SK-N-SH (cell line): ENCODE measurements around the gene FBXO34. TPM values are rescaled to one million over a fixed set of nuclear protein-coding genes. Genes with fewer than 3 reads are reported as not detected.

Source experiments
- CTCF ChIA-PET: fragments of 300-600, 350-600 bp; formaldehyde crosslinking; extraction: SDS; loops from one replicate; lab custom pipeline; 2021; lab: Yijun Ruan, JAX
- POLR2A ChIA-PET: fragments of 350-600 bp; sonication (Branson Sonifier 250); formaldehyde crosslinking; extraction: SDS; loops from one replicate; lab custom pipeline; 2020; ENCODE audit warnings: antibody characterized with exemption, inconsistent platforms; lab: Yijun Ruan, JAX
- DNase-seq: peaks from one replicate; pipeline ENCODE4 v3.0.0; 2012
- H2AFZ ChIP-seq: fragments of 200-600 bp; sonication (generic); 2 replicates; pipeline ENCODE4 v1.8.1; 2016; ENCODE audit warnings: antibody characterized with exemption, mild to moderate bottlenecking, low read depth
- H3F3A ChIP-seq: fragments of 200-600 bp; sonication (generic); replicated peaks from 2 replicates; pipeline ENCODE3; 2016; ENCODE audit warnings: antibody characterized with exemption, mild to moderate bottlenecking; ENCODE audit not compliant: insufficient read depth
- H3K27ac ChIP-seq, 2 experiments: fragments of 200-500 bp in 1 of 2; fragments of 200-600 bp in 1 of 2; sonication (Bioruptor generic) in 1 of 2; sonication (generic), shearing (Covaris generic) in 1 of 2; 2 replicates each; pipeline versions ENCODE4 v1.5.1 to v1.6.1; 2014 to 2016; ENCODE audit warnings: low read depth in 2 of 2, inconsistent platforms in 1 of 2, low read length in 1 of 2, mild to moderate bottlenecking in 1 of 2, mixed read lengths in 1 of 2
- H3K27me3 ChIP-seq: fragments of 200-600 bp; sonication (generic), shearing (Covaris generic); 2 replicates; pipeline ENCODE4 v1.6.1; 2016; ENCODE audit warnings: mixed run types; ENCODE audit not compliant: insufficient read depth
- H3K36me3 ChIP-seq, 2 experiments: fragments of 200-500 bp in 1 of 2; fragments of 200-600 bp in 1 of 2; sonication (Bioruptor generic) in 1 of 2; sonication (generic) in 1 of 2; replicated peaks in 1 of 2; 2 replicates each; pipeline versions ENCODE3 to v1.5.1; 2014 to 2016; ENCODE audit warnings: low read length in 1 of 2, mild to moderate bottlenecking in 1 of 2; ENCODE audit not compliant: insufficient read depth in 2 of 2, control insufficient read depth in 1 of 2
- H3K4me1 ChIP-seq, 2 experiments: fragments of 200-500 bp in 1 of 2; fragments of 200-600 bp in 1 of 2; sonication (Bioruptor generic) in 1 of 2; sonication (generic), shearing (Covaris generic) in 1 of 2; 2 replicates each; pipeline versions ENCODE4 v1.5.1 to v1.6.1; 2014 to 2016; ENCODE audit warnings: low read depth in 1 of 2, low read length in 1 of 2, mixed run types in 1 of 2; ENCODE audit not compliant: insufficient read depth in 2 of 2, control insufficient read depth in 1 of 2
- H3K4me2 ChIP-seq: fragments of 200-600 bp; sonication (generic), shearing (Covaris generic); 2 replicates; pipeline ENCODE4 v1.6.1; 2017; ENCODE audit warnings: mixed run types
- H3K4me3 ChIP-seq, 2 experiments: fragments of 200-500 bp in 1 of 2; fragments of 200-600 bp in 1 of 2; sonication (Bioruptor generic) in 1 of 2; sonication (generic), shearing (Covaris generic) in 1 of 2; 2 replicates each; pipeline versions ENCODE4 v1.5.1 to v1.8.1; 2014 to 2016; ENCODE audit warnings: low read depth in 2 of 2, inconsistent platforms in 1 of 2, low read length in 1 of 2, mild to moderate bottlenecking in 1 of 2, mixed read lengths in 1 of 2, moderate library complexity in 1 of 2
- H3K79me2 ChIP-seq: fragments of 200-600 bp; sonication (generic); 2 replicates; pipeline ENCODE4 v1.8.1; 2017; ENCODE audit warnings: mild to moderate bottlenecking; ENCODE audit not compliant: insufficient read depth
- H3K9ac ChIP-seq: fragments of 200-600 bp; sonication (generic); 2 replicates; pipeline ENCODE4 v1.6.1; 2017; ENCODE audit warnings: mixed run types
- H3K9me2 ChIP-seq: fragments of 200-600 bp; sonication (generic); 2 replicates; pipeline ENCODE4 v1.6.1; 2017; ENCODE audit warnings: mixed run types
- H3K9me3 ChIP-seq: fragments of 200-600 bp; sonication (generic); 2 replicates; pipeline ENCODE4 v1.6.1; 2017; ENCODE audit warnings: mixed run types, mild to moderate bottlenecking, moderate library complexity
- H4K20me1 ChIP-seq: fragments of 200-600 bp; sonication (generic); 2 replicates; pipeline ENCODE4 v1.6.1; 2017; ENCODE audit warnings: mild to moderate bottlenecking, mixed run types; ENCODE audit not compliant: insufficient read depth
- CHD2 ChIP-seq: fragments of 150-350 bp; IDR thresholded peaks from 2 replicates; pipeline ENCODE4 v1.6.1; 2018; ENCODE audit warnings: low read length; ENCODE audit not compliant: partially characterized antibody
- ELF1 ChIP-seq: IDR thresholded peaks from 2 replicates; pipeline ENCODE4 v1.4.0; 2012
- EP300 ChIP-seq, 2 experiments: IDR thresholded peaks; 2 replicates each; pipeline versions ENCODE4 v1.4.0 to v1.6.1; 2012; ENCODE audit warnings: borderline replicate concordance in 1 of 2, low read depth in 1 of 2, low read length in 1 of 2
- FOXM1 ChIP-seq: IDR thresholded peaks from 2 replicates; pipeline ENCODE4 v1.4.0; 2012; ENCODE audit warnings: low read depth, mild to moderate bottlenecking
- JUND ChIP-seq: IDR thresholded peaks from 2 replicates; pipeline ENCODE4 v1.4.0; 2012
- RAD21 ChIP-seq: IDR thresholded peaks from 2 replicates; pipeline ENCODE4 v1.6.1; 2012; ENCODE audit warnings: mild to moderate bottlenecking, low read length
- RFX5 ChIP-seq: IDR thresholded peaks from 2 replicates; pipeline ENCODE4 v1.6.1; 2012; ENCODE audit warnings: mild to moderate bottlenecking, improper control_type of control experiment, low read length
- SMC3 ChIP-seq: IDR thresholded peaks from 2 replicates; pipeline ENCODE4 v1.6.1; 2012; ENCODE audit warnings: low read depth, low read length, improper control_type of control experiment
- TCF12 ChIP-seq: IDR thresholded peaks from 2 replicates; pipeline ENCODE4 v1.4.0; 2012
- TEAD4 ChIP-seq: IDR thresholded peaks from 2 replicates; pipeline ENCODE4 v1.4.0; 2012; ENCODE audit warnings: mild to moderate bottlenecking, borderline replicate concordance; ENCODE audit not compliant: insufficient read depth
- WGBS: methylation state at CpG from one replicate; pipeline ENCODE4 v1.1.6; 2017; ENCODE audit warnings: low lambda C conversion rate; 5-methylcytosine and 5-hydroxymethylcytosine counted together
- polyA plus RNA-seq, 3 experiments: library from polyadenylated mRNA; depleted of rRNA; stranded (reverse); fragments of >200 nt; gene quantifications; 2 replicates each; pipeline ENCODE4 v1.2.3, GENCODE V29; 2012
- TF ChIP-seq, protein P1 (sequence below): fragments of 200-600 bp; sonication (generic); IDR thresholded peaks from 2 replicates; pipeline ENCODE4 v1.6.1; 2017; ENCODE audit warnings: antibody characterized with exemption, mild to moderate bottlenecking, moderate library complexity
- TF ChIP-seq, protein P2 (sequence below): IDR thresholded peaks from 2 replicates; pipeline ENCODE4; 2012
- TF ChIP-seq, protein P3 (sequence below): fragments of 150-350 bp; IDR thresholded peaks from 2 replicates; pipeline ENCODE4 v1.6.1; 2016; ENCODE audit warnings: mild to moderate bottlenecking, low read depth, low read length
- TF ChIP-seq, protein P4 (sequence below): IDR thresholded peaks from 2 replicates; pipeline ENCODE4 v1.4.0; 2012; ENCODE audit warnings: low read depth, borderline replicate concordance

FBXO34 gene
- polyA plus RNA-seq, 1 of the 3 experiments (the other 2 are of a cell fraction): 10.0 TPM

DNA sequence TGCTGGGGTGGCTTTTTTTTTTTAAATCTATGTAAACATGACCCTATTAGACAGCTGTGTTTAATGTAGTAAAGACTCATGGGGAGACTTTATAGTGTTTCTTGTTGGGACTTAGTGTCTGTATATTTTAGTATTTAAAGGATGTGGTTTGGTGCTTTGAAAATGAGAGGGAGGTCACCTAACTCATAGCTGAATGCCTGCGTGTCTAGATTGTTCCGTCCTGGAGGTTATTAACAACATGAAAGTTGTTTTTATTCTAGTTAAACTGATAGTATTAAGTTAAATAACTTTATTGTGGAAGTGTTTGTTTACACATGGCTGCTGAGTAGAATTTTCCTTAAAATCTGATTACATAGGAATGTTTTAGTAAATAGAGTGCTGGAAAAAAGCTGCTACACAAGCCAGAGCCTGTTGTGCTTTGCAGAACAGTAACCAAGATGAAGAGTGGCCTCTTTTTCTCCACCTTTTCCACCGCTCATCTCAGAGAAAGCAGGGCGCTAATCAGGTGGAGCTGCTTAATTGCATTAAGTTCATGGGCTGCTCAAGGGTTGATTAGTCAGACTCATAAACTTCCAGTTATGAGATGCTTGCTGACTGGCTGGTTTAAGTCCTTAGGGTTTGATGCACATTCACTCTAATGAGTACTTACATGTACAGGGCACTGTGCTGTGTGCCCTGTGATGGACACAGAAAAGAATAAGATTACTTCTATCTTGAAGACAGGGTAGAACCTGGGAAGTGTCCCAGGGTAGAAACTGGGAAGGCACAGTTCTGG is 62.7 kb downstream of the FBXO34 start:
- no peak overlapping the region for H3K9ac ChIP-seq
- no peak for TF ChIP-seq ELF1
- TF ChIP-seq, protein P1, sequence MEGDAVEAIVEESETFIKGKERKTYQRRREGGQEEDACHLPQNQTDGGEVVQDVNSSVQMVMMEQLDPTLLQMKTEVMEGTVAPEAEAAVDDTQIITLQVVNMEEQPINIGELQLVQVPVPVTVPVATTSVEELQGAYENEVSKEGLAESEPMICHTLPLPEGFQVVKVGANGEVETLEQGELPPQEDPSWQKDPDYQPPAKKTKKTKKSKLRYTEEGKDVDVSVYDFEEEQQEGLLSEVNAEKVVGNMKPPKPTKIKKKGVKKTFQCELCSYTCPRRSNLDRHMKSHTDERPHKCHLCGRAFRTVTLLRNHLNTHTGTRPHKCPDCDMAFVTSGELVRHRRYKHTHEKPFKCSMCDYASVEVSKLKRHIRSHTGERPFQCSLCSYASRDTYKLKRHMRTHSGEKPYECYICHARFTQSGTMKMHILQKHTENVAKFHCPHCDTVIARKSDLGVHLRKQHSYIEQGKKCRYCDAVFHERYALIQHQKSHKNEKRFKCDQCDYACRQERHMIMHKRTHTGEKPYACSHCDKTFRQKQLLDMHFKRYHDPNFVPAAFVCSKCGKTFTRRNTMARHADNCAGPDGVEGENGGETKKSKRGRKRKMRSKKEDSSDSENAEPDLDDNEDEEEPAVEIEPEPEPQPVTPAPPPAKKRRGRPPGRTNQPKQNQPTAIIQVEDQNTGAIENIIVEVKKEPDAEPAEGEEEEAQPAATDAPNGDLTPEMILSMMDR: no peak
- TF ChIP-seq, protein P2, sequence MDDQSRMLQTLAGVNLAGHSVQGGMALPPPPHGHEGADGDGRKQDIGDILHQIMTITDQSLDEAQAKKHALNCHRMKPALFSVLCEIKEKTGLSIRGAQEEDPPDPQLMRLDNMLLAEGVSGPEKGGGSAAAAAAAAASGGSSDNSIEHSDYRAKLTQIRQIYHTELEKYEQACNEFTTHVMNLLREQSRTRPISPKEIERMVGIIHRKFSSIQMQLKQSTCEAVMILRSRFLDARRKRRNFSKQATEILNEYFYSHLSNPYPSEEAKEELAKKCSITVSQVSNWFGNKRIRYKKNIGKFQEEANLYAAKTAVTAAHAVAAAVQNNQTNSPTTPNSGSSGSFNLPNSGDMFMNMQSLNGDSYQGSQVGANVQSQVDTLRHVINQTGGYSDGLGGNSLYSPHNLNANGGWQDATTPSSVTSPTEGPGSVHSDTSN: no peak
- TF ChIP-seq, protein P3, sequence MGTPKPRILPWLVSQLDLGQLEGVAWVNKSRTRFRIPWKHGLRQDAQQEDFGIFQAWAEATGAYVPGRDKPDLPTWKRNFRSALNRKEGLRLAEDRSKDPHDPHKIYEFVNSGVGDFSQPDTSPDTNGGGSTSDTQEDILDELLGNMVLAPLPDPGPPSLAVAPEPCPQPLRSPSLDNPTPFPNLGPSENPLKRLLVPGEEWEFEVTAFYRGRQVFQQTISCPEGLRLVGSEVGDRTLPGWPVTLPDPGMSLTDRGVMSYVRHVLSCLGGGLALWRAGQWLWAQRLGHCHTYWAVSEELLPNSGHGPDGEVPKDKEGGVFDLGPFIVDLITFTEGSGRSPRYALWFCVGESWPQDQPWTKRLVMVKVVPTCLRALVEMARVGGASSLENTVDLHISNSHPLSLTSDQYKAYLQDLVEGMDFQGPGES: no peak
- TF ChIP-seq JUND: no peak
- peaks cover 0 to 5% of the 10 kb centered on the region in 2 experiments; a peak in 2 of 4 replicates for H3K4me1 ChIP-seq
- peaks cover 58% of the 10 kb centered on the region for H3K79me2 ChIP-seq
- H3K36me3 ChIP-seq: peaks cover 0 to 3% of the 10 kb centered on the region in 2 experiments
- no peak overlapping the region for H2AFZ ChIP-seq
- H3K4me2 ChIP-seq: no peak overlapping the region
- ChIA-PET CTCF (interaction anchor here (1.0 to 1.5 kb wide), 5 partner anchors 9 to 112 kb away, joined by 3 to 9 read pairs (median 3); no protein-coding TSS in a partner anchor), POLR2A (no interaction called here)
- no peaks in the 10 kb centered on the region for H3K9me2 ChIP-seq
- no peak for DNase-seq
- H3K4me3 ChIP-seq: no peak overlapping the region
- WGBS: 94% methylated on average over 4 of the region's 4 CpGs
- H3F3A ChIP-seq: peaks cover 8% of the 10 kb centered on the region
- H3K27ac ChIP-seq: no peak overlapping the region
- no peaks in the 10 kb centered on the region for H3K9me3 ChIP-seq
- peaks cover 6% of the 10 kb centered on the region; the same call in 1 of the 2 replicates for H4K20me1 ChIP-seq
- H3K27me3 ChIP-seq: no peaks in the 10 kb centered on the region

DNA sequence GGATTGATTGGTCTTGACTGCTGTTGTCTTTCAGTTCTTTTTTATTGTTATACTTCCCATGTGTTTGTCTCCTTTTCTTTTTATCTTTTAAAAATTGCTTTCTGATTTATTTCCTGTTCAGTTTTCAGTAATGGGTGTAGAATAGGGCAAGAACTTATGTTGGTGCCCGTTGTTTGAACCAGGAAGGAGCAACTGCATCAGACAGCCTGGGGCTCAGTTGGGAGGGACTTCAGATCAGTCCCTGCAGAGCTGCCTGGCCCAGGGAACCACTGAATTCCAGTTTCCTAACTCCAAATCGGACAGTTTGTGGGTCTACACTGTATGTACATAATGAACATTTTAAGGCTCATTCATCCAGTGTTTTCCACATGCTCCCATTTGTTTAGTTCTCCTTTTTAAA is 64.9 kb downstream of the FBXO34 start:
- CTCF ChIA-PET: interaction anchor here (0.6 to 1.2 kb wide), 2 partner anchors 18 to 66 kb away, joined by 3 read pairs; no protein-coding TSS in a partner anchor
- no peak overlapping the region for H3K4me3 ChIP-seq
- no peak overlapping the region for H3K4me2 ChIP-seq
- no peak overlapping the region for H2AFZ ChIP-seq
- peaks cover 12% of the 10 kb centered on the region for H4K20me1 ChIP-seq
- DNase-seq: no peak
- POLR2A ChIA-PET: interaction anchor here (0.6 kb wide), 1 partner anchor 192 kb away, joined by 3 read pairs; no protein-coding TSS in a partner anchor
- H3K79me2 ChIP-seq: peaks cover 60% of the 10 kb centered on the region
- TF ChIP-seq SMC3 (no peak), EP300 (IDR thresholded peaks at IDR 0.05; ENCODE audit: borderline replicate concordance in 1 of 2, low read depth in 1 of 2, low read length in 1 of 2) (no peak), TEAD4 (no peak), CHD2 (no peak), ELF1 (no peak), RFX5 (no peak), RAD21 (no peak), FOXM1 (no peak), TCF12 (no peak)
- TF ChIP-seq, protein P4, sequence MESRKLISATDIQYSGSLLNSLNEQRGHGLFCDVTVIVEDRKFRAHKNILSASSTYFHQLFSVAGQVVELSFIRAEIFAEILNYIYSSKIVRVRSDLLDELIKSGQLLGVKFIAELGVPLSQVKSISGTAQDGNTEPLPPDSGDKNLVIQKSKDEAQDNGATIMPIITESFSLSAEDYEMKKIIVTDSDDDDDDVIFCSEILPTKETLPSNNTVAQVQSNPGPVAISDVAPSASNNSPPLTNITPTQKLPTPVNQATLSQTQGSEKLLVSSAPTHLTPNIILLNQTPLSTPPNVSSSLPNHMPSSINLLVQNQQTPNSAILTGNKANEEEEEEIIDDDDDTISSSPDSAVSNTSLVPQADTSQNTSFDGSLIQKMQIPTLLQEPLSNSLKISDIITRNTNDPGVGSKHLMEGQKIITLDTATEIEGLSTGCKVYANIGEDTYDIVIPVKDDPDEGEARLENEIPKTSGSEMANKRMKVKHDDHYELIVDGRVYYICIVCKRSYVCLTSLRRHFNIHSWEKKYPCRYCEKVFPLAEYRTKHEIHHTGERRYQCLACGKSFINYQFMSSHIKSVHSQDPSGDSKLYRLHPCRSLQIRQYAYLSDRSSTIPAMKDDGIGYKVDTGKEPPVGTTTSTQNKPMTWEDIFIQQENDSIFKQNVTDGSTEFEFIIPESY: no peak
- TF ChIP-seq, all 33 proteins: peak for 0
- Histone ChIP-seq H3K4me1 (peaks cover 3 to 10% of the 10 kb centered on the region in 2 experiments; a peak in 3 of 4 replicates), H3K9me3 (no peaks in the 10 kb centered on the region), H3K27me3 (no peaks in the 10 kb centered on the region), H3K27ac (no peak overlapping the region), H3K36me3 (peaks cover 0 to 3% of the 10 kb centered on the region in 2 experiments), H3K9me2 (no peaks in the 10 kb centered on the region), H3F3A (no peaks in the 10 kb centered on the region), H3K9ac (no peak overlapping the region)
- WGBS: 62% methylated on average over 2 of the region's 2 CpGs
